Coronary artery (tissue), 2 donors: ENCODE measurements around the gene FOXO6.

Experiments used
- DNase-seq: peaks from one replicate; pipeline ENCODE4 v3.0.0-alpha.2; 2017; ENCODE audit warnings: low spot score
- H3K27ac ChIP-seq, 2 donors: fragments of 200-600 bp; sonication (generic); one replicate each; pipeline ENCODE4 v1.5.1; 2016 to 2019
- H3K4me3 ChIP-seq: fragments of 200-600 bp; sonication (generic); 2 replicates; pipeline ENCODE4 v1.5.1; 2016; ENCODE audit warnings: mild to moderate bottlenecking, moderate library complexity
- CTCF ChIP-seq: fragments of 200-600 bp; sonication (generic); IDR thresholded peaks from one replicate; pipeline ENCODE4 v1.5.1; 2019; ENCODE audit warnings: antibody characterized with exemption

FOXO6 gene

GRCh38 chr1:41358131-41359021, 2.9 kb upstream of the FOXO6 start:
- no peak for TF ChIP-seq CTCF
- H3K27ac ChIP-seq: no peak overlapping the region

GRCh38 chr1:41359211-41360073, 1.8 kb upstream of the FOXO6 start:
- H3K27ac ChIP-seq: peak overlapping the region in 1 of 2 donors; percentile 42
- no peak for TF ChIP-seq CTCF
- H3K4me3 ChIP-seq: no peak overlapping the region
- peak; percentile 73 for DNase-seq

More at GRCh38 chr1:41358131-41359021, 2.9 kb upstream of the FOXO6 start:
- DNase-seq: peak; percentile 72
- no peak overlapping the region for H3K4me3 ChIP-seq

- DNase-seq: peak; percentile 68
- no peak overlapping the region for H3K27ac ChIP-seq
- peak overlapping the region; percentile 86 for H3K4me3 ChIP-seq
- no peak for TF ChIP-seq CTCF
Measured at GRCh38 chr1:41360074-41360785, 1.0 kb upstream of the FOXO6 start.

- Histone ChIP-seq H3K4me3 (peak overlapping the region; percentile 86), H3K27ac (peak overlapping the region in 1 of 2 donors; percentile 66)
- DNase-seq: no peak
- TF ChIP-seq CTCF: no peak
Measured at GRCh38 chr1:41361495-41362356, 492 bp downstream of the FOXO6 start.

- H3K4me3 ChIP-seq: peak overlapping the region; percentile 86
- no peak overlapping the region for H3K27ac ChIP-seq
- no peak for DNase-seq
- TF ChIP-seq CTCF: no peak
Measured at GRCh38 chr1:41362357-41362721, 1.1 kb downstream of the FOXO6 start.
